Epidermal melanocyte (primary cell): ENCODE results near the gene SMTN.
"Not testable (repeated sequence)": the region's sequence is repeated elsewhere in the genome, so short reads cannot be mapped to it uniquely, and the experiment has no call there.

Experiments
- DNase-seq: peaks from one replicate; pipeline ENCODE4 v3.0.0; 2011; ENCODE audit warnings: low spot score; ENCODE audit not compliant: insufficient read length

Gene SMTN

GRCh38 chr22:31073125-31073524, 8.0 kb upstream of the SMTN start:
- DNase-seq, result not testable (repeated sequence)

- not testable (repeated sequence) for DNase-seq
Measured at GRCh38 chr22:31073545-31074145, 7.5 kb upstream of the SMTN start.

GRCh38 chr22:31075961-31076360, 5.2 kb upstream of the SMTN start:
- no peak for DNase-seq

DNA sequence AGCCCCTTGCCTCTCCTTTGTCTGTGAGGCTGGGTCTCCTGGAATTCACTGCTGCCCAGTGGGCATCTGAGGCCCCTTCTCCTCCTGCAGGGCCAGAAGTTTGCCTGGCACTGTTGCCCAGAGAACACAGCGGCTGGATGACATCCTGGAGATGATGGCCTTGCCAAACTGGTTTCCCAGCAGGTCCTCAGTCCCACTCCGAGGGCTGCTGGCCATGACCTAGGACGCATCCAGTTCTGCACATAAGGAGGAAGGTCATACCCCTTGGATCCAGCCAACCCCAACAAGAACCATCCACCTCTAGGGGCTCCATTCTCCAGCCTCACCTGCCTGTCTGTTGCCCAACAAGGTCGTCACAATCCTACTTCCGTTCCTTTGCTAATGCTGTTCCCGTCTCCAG, 3.4 kb upstream of the SMTN start:
- no peak for DNase-seq

- not testable (repeated sequence) for DNase-seq
Measured at GRCh38 chr22:31078389-31078788, 2.7 kb upstream of the SMTN start.

DNA sequence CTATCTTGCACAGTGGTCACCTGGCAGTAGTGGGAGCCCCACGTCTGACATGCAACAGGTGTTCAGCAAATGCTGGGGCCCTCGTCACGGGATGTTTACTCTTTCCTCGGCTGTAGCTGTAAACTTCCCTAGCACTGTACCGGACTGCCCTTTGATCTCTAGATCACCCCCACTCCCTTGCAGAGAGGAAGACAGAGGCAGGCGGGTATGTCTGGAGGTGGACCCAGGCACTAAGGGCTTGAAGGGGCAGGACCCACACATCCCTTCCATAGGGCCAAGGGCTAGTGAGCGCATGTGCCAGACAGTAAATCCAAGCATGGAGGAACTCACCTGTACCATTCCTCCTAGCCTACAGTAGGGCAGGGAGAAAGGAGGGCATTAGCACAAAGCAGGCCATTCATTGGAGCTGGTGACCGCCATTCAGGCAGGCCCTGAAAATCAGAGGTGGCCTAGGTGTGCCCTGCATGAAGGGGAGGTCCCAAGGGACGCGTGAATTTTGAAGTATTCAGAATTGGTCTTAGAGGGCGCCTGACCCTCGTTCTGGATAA, 1.9 kb upstream of the SMTN start:
- no peak for DNase-seq

GRCh38 chr22:31080164-31080847, 812 bp upstream of the SMTN start:
- DNase-seq, result no peak

GRCh38 chr22:31081963-31082605, 966 bp downstream of the SMTN start:
- DNase-seq, result no peak

DNA sequence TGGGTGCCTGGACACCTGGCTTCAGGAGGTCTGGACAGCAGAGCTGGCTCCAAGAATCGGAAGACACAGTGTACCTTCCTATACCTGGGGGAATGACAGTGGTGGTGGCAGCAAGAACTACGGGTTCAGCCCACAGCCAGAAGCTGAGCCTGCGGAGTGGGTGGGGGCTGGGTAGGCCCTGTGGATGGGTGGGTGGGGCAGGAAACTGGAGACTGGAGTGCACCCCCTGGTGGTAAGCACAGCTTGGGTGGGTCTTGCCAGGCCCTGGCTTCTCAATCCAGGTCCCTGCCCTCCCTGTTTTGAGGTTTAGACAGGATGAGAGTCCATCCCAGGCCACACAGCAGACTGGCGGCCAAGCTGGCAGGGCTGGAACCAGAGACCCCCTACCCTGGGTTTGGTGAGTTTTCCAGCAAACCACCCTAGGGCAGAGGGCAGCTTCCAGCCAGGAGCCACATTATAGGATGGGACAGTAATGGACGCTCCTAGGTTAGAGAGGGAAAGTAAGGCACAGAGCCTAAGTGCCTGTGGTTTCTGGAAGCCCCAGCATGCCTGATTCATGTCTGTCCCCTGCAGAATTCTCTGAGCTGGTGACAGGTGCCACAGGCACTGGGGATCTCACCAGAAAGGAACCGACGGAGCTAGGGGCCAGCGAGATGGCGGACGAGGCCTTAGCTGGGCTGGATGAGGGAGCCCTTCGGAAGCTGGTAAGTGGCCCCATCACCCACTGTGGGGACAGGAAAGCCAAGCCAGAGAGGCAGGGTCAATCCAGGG, 1.7 kb downstream of the SMTN start:
- DNase-seq, result no peak

DNA sequence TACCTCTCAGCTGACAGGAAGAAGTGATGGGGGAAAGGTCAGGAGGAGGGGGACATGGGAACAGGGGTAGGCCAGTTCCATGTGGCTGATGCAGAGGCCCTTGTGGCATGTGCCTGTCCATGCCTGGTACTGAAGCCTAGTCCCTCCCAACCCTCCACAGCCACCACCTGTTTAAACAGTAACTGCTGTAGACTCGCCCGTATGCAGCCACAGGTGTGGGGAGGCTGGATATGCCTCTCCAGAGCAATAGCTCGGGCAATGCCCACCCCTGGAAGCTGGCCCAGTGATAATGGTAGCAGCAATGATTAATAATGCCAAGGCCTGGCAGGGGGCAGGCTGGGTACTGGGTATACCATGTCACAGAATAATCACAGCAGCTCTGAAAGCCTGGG, 2.3 kb downstream of the SMTN start:
- DNase-seq, result no peak

DNA sequence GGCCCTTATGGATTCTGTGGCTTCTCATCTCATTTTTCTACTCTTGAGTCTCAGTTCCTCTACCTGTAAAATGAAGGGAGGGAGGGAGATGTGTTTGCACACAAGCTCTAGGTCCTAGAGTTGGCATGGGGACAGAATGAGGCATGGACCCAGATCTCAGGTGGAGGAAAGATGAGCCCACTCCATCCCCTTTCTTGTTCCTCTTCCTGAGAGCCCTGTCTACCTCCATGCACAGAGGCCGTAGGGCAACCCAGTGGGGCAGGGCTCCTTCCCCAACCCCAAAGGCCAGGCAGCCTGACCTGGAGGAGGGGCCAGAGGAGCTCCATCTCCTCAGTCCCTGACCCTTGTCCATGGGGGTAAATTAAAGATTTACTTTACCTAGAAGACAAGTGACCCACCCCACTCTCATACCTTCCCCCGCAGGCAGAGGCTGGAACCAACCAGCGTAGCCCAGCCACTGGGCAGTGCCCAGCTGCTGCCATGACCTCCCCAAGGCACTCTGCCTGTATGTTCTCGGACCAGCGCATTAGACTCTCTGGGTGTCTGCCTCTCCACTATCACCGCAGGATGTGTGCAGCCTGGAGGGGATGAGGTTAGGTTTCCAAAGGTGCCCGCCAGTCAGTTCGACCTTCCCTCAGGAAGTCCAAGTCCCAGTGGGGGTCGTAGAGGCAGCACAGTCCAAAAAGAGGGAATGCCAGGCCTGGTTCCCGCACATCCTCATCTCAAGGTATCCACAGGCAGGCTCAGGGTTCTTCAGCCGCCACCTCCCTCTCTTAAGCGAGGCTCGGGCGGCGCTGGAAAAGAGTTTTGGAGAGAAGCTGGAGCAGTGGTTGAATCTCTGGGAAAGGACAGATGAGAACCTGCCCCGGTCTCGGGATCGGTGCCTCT, 3.0 kb downstream of the SMTN start:
- no peak for DNase-seq

GRCh38 chr22:31084811-31085492, 3.8 kb downstream of the SMTN start:
- DNase-seq, result peak; percentile 93

DNA sequence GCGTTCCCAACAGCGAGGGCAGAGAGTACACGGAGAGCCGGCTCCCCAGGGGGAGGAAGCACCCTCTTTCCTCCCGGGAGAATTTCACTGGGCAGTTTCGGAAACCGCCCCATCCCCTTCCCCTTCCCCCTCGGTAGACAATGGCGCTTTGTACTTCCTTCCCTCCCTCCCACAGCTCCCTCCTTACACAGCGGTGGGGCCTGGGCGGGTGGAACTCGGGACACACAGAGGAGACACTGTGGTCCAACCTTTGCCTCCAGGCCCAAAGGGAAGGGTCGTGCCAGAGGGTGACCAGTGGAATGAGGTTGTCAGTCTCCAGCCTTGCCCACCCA, 4.3 kb downstream of the SMTN start:
- DNase-seq, result peak; percentile 82

DNA sequence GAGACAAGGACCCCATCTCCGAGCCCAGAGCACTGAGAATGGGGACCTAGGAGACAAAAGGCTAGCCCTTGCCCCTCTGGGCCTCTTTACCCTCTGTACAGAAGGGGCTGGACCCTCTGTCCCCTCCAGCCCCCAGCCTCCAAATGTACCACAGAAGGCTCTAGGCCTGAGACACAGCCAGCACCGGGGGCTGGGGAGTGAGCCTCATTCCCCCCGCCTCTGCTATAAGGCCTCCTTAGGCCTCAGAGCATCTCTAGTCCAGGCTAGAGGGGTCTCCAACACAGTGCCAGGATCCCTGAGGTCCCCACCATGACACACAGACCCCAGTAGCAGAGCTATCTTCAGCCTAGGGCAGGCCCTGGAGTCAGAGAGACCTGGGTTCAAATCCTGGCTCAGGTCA, 4.8 kb downstream of the SMTN start:
- DNase-seq, result no peak

DNA sequence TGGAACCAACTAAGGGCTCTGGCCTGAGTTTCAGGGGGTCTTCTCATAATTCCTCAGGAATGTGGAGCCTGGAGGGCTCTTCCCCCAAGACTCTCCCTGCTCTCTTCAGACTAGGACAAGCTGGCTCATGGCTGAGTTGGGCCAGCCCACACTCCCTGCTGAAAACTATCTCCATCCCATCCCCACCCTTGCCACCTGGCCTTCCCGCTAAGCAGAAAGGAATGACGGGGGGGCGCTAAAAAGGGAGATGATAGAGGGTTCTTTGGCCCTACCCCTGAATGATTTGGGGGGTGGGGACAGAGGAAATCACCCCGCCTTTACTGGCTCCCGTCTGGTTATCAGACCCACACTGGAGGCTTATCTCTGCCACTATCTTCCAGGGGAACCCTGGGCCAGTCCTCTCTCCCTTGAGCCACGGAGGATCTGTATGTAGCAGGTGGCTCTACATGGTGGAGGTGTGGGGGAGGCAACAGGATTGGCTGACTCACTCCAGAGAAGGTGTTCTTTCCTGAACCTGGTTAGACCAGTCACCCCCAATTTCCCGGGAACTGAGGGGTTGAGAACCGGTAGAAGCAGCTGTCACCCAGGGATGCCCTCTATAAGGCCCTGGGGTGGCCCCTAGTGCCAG, 5.7 kb downstream of the SMTN start:
- DNase-seq, result no peak

DNA sequence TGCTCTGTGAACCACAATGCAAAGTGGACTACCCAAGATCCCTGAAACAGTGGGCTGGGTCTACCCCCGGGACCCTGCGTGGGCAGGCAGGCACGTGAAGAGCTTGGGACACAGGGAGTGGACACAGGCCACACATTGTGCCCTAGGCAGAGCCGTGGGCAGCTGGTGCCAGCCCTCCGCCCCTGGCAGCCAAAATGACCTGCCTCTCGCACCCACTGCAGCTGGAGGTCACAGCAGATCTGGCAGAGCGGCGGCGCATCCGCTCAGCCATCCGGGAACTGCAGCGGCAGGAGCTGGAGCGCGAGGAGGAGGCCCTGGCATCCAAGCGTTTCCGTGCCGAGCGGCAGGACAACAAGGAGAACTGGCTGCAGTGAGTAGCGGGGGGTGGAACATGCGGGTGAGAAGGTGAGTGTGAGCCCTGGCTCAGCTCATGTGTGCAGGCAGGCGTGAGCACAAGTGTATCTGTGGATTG, 6.7 kb downstream of the SMTN start:
- no peak for DNase-seq

DNA sequence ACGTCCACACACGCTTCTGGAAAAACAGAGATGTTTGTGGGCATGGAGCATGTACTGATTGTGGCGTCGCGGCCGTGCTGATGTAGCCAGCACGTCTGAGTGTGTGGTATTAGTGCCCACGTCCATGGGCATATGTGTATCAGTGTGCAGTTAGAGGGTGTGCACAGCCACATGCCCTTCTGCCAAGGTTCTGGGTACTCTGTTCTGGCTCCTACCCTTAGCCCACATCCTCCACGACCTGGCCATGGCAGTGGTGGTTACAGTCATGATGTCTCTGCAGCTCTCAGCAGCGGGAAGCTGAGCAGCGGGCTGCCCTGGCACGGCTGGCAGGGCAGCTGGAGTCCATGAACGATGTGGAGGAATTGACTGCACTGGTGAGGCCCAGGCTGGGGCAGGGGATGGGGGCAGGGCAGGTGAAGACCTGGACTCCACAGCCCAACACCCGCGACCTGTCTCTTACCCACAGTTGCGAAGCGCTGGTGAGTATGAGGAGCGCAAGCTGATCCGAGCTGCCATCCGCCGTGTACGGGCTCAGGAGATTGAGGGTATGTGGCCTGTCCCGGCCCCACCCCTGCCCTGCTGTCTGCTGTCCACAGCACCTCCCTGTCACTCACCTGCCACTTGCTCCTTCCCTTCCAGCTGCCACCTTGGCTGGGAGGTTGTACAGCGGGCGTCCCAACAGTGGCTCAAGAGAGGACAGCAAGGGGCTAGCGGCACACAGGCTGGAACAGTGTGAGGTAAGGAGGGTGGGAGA, 7.3 kb downstream of the SMTN start:
- no peak for DNase-seq

GRCh38 chr22:31089160-31090100, 8.3 kb downstream of the SMTN start:
- DNase-seq, result no peak
